Measurements from ENCODE around the gene SOX13. TPM values are rescaled to one million over a fixed set of nuclear protein-coding genes. Genes with fewer than 3 reads are reported as not detected.

Gene SOX13
- total RNA-seq, 1 experiment from 2014 or later: 31.5 TPM

- ChIA-PET CTCF (interaction anchor here (1.2 kb wide), 1 partner anchor 161 kb away, joined by 3 read pairs; no protein-coding TSS in a partner anchor), POLR2A (no interaction called here)
- no TSS peak for BruUV-seq (replicated peaks)
- H3K9me3 ChIP-seq: no peaks in the 10 kb centered on the region
- Mint-ChIP-seq H3K4me3 (ENCODE audit: unreplicated experiment) (no peak overlapping the region), H3K27ac (ENCODE audit: unreplicated experiment) (no peak overlapping the region), H3K9me3 (ENCODE audit: unreplicated experiment) (no peaks in the 10 kb centered on the region), H3K27me3 (ENCODE audit: insufficient read depth, unreplicated experiment) (no peaks in the 10 kb centered on the region), H3K36me3 (ENCODE audit: insufficient read depth, unreplicated experiment) (no peaks in the 10 kb centered on the region), H3K4me1 (ENCODE audit: low read depth, unreplicated experiment) (peaks cover 7% of the 10 kb centered on the region)
- no peak for DNase-seq
- H3K27me3 ChIP-seq (replicated peaks; ENCODE audit: control insufficient read depth, insufficient read depth, low read length): no peaks in the 10 kb centered on the region
- H3K4me1 ChIP-seq: peaks cover 10% of the 10 kb centered on the region
- no peak for TF ChIP-seq CTCF (IDR thresholded peaks at IDR 0.05; ENCODE audit: insufficient read depth in 1 of 2, low read depth in 1 of 2, low read length in 1 of 2, severe bottlenecking in 1 of 2, unreplicated experiment in 1 of 2)
- intact Hi-C loops (cut with micrococcal nuclease; ENCODE audit: unreplicated experiment): no loop called here
- no peak overlapping the region for H3K4me3 ChIP-seq (ENCODE audit: low read depth, low read length)
- no peaks in the 10 kb centered on the region for H3K36me3 ChIP-seq (ENCODE audit: control insufficient read depth, insufficient read depth, low read length)
Measured at GRCh38 chr1:204032642-204033235, 40.2 kb upstream of the SOX13 start.

DNA sequence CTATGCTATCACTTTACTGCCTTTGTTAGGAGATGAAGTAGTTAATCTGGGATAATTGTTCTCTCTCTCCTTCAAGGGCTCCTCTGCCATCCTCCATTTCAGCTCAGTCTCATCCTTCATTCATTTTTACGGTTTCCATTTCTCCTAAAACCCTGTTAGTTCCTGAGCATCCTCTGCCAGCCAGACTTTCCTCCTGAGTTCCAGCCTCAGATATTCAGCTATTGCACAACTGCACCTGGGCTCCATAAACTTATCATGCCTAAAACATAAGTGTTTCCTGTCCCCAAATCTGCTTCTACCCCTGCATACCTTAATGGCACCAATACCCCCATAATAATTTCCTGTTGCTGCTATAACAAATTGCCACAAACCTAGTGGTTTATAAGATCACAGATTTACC is 39.6 kb upstream of the SOX13 start:
- Mint-ChIP-seq H3K27ac (ENCODE audit: unreplicated experiment) (no peak overlapping the region), H3K4me1 (ENCODE audit: low read depth, unreplicated experiment) (peaks cover 5% of the 10 kb centered on the region), H3K27me3 (ENCODE audit: insufficient read depth, unreplicated experiment) (no peaks in the 10 kb centered on the region), H3K36me3 (ENCODE audit: insufficient read depth, unreplicated experiment) (no peaks in the 10 kb centered on the region), H3K4me3 (ENCODE audit: unreplicated experiment) (no peak overlapping the region), H3K9me3 (ENCODE audit: unreplicated experiment) (no peaks in the 10 kb centered on the region)
- CTCF ChIA-PET: no interaction called here
- no peaks in the 10 kb centered on the region for H3K27me3 ChIP-seq (replicated peaks; ENCODE audit: control insufficient read depth, insufficient read depth, low read length)
- no peaks in the 10 kb centered on the region for H3K36me3 ChIP-seq (ENCODE audit: control insufficient read depth, insufficient read depth, low read length)
- H3K4me1 ChIP-seq: peaks cover 4% of the 10 kb centered on the region
- intact Hi-C loops (cut with micrococcal nuclease; ENCODE audit: unreplicated experiment): no loop called here
- no peak for DNase-seq
- BruUV-seq (replicated peaks): no TSS peak
- POLR2A ChIA-PET: no interaction called here
- no peak overlapping the region for H3K4me3 ChIP-seq (ENCODE audit: low read depth, low read length)
- no peak for TF ChIP-seq CTCF (IDR thresholded peaks at IDR 0.05; ENCODE audit: insufficient read depth in 1 of 2, low read depth in 1 of 2, low read length in 1 of 2, severe bottlenecking in 1 of 2, unreplicated experiment in 1 of 2)
- H3K9me3 ChIP-seq: no peaks in the 10 kb centered on the region

- no peaks in the 10 kb centered on the region for H3K9me3 Mint-ChIP-seq (ENCODE audit: unreplicated experiment)
Measured at GRCh38 chr1:204036882-204037655, 35.8 kb upstream of the SOX13 start.

More at GRCh38 chr1:204036882-204037655, 35.8 kb upstream of the SOX13 start:
- H3K36me3 Mint-ChIP-seq (ENCODE audit: insufficient read depth, unreplicated experiment): no peaks in the 10 kb centered on the region
- no peak for DNase-seq
- no peak overlapping the region for H3K27ac Mint-ChIP-seq (ENCODE audit: unreplicated experiment)
- H3K4me3 ChIP-seq (ENCODE audit: low read depth, low read length): no peak overlapping the region
- H3K36me3 ChIP-seq (ENCODE audit: control insufficient read depth, insufficient read depth, low read length): no peaks in the 10 kb centered on the region
- no peak overlapping the region for H3K4me3 Mint-ChIP-seq (ENCODE audit: unreplicated experiment)
- no peaks in the 10 kb centered on the region for H3K27me3 Mint-ChIP-seq (ENCODE audit: insufficient read depth, unreplicated experiment)
- ChIA-PET POLR2A (no interaction called here), CTCF (no interaction called here)
- H3K27me3 ChIP-seq (replicated peaks; ENCODE audit: control insufficient read depth, insufficient read depth, low read length): no peaks in the 10 kb centered on the region
- H3K4me1 Mint-ChIP-seq (ENCODE audit: low read depth, unreplicated experiment): peaks cover 5% of the 10 kb centered on the region
- intact Hi-C loops (cut with micrococcal nuclease; ENCODE audit: unreplicated experiment): no loop called here
- BruUV-seq (replicated peaks): no TSS peak
- no peaks in the 10 kb centered on the region for H3K9me3 ChIP-seq
- no peaks in the 10 kb centered on the region for H3K4me1 ChIP-seq
- peak; percentile 14 to 28 for TF ChIP-seq CTCF (IDR thresholded peaks at IDR 0.05; ENCODE audit: insufficient read depth in 1 of 2, low read depth in 1 of 2, low read length in 1 of 2, severe bottlenecking in 1 of 2, unreplicated experiment in 1 of 2)
